GM12874 (cell line): ENCODE results near the gene ETFBKMT.

ENCODE experiments used
- CTCF ChIP-seq: IDR thresholded peaks from 2 replicates; pipeline ENCODE4 v1.5.1; 2011; ENCODE audit warnings: low read depth, mild to moderate bottlenecking, control low read depth, low read length, moderate library complexity; ENCODE audit not compliant: insufficient read depth

ETFBKMT gene

GRCh38 chr12:31685801-31686200, 26.3 kb downstream of the ETFBKMT start:
- TF ChIP-seq CTCF: no peak

GRCh38 chr12:31687101-31687527, 27.6 kb downstream of the ETFBKMT start:
- TF ChIP-seq CTCF: no peak

- no peak for TF ChIP-seq CTCF
Measured at GRCh38 chr12:31702047-31702446, 42.6 kb downstream of the ETFBKMT start.

- TF ChIP-seq CTCF: no peak
Measured at GRCh38 chr12:31705621-31706020, 46.1 kb downstream of the ETFBKMT start.

GRCh38 chr12:31710021-31710818, 50.7 kb downstream of the ETFBKMT start:
- TF ChIP-seq CTCF: no peak

GRCh38 chr12:31712877-31713276, 53.4 kb downstream of the ETFBKMT start:
- no peak for TF ChIP-seq CTCF

GRCh38 chr12:31714406-31715271, 55.2 kb downstream of the ETFBKMT start:
- TF ChIP-seq CTCF: no peak
